GM12801 (cell line): ENCODE results near the gene RBM23.

ENCODE experiments used
- TF ChIP-seq, protein P1 (sequence below): IDR thresholded peaks from one replicate; pipeline ENCODE4 v1.5.1; 2011; ENCODE audit warnings: control low read depth; ENCODE audit not compliant: insufficient read length; ENCODE audit errors: extremely low read depth

Gene RBM23

DNA sequence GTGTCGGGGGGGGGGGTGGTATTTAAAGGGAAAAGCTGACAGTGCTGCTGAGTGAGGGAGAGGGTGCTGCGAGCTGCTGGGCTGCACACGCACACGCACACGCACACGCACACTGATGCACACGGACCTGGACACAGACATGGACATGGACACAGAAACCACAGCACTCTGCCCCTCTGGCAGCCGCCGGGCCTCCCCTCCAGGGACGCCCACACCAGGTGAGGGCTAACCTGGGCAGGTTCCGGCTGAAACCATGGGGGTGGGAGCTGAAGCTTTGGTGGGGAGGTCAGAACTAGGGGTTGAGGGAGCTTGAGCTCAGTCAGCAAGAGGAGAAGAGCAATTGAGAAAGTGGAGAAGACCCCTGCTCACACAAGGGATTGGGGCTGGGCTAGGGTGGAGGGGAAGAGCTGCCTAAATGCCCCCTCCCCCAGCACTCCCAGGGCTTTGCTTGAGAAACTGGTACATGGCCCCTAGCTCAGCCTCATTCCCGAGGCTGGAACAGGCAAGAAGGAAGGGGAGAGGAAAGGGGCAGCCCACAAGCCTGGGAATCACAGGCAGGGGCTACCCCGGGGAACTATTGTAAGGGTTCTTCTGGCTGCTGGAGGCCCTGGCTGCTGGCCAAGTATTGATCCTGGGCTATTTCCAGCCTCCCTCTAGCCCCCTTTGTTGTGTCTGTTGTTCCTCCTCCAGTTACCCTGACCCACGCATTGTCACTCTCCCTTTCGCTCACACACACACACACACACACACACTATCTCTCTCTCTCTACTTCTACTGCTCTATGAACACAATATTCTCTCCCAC, 35.6 kb downstream of the RBM23 start, which contains the start of gene REM2:
Gene REM2, plus strand, starts transcription at position 50 of the 804 bp plus-strand sequence. Its CDS starts 66 bp downstream, at position 116.
- TF ChIP-seq, protein P1, sequence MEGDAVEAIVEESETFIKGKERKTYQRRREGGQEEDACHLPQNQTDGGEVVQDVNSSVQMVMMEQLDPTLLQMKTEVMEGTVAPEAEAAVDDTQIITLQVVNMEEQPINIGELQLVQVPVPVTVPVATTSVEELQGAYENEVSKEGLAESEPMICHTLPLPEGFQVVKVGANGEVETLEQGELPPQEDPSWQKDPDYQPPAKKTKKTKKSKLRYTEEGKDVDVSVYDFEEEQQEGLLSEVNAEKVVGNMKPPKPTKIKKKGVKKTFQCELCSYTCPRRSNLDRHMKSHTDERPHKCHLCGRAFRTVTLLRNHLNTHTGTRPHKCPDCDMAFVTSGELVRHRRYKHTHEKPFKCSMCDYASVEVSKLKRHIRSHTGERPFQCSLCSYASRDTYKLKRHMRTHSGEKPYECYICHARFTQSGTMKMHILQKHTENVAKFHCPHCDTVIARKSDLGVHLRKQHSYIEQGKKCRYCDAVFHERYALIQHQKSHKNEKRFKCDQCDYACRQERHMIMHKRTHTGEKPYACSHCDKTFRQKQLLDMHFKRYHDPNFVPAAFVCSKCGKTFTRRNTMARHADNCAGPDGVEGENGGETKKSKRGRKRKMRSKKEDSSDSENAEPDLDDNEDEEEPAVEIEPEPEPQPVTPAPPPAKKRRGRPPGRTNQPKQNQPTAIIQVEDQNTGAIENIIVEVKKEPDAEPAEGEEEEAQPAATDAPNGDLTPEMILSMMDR = no peak

DNA sequence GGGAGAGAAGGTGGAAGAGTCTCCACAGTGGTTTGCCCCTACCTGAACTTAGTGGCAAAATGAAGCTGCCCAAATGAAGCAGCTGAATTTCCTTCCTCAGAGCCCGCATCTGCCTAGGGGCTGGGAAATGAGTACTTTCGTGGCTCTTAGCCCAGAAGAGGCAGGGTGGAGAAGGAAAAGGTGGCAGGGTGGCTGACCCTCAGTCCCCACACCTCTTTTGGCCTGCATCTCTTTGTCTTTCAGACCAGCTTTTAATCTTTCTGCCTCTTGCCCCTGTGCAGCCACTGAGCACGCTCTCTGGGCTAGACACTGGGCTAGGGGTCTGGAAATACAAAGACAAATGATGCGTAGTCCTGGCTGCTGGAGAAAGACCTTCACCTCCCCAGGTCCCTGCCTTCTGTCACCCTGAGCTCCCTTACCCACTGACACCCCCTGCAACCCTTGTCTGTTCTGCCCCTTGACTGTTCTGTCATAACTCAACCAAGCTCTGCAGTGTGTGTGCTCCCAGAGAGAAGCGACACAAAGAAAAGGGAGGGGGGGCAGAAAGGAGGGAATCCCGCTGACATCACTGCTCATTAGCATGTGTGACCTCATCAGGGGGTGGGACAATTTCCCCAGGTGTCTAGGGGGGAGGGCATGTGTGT, 36.3 kb downstream of the RBM23 start:
- TF ChIP-seq, protein P1 = no peak

DNA sequence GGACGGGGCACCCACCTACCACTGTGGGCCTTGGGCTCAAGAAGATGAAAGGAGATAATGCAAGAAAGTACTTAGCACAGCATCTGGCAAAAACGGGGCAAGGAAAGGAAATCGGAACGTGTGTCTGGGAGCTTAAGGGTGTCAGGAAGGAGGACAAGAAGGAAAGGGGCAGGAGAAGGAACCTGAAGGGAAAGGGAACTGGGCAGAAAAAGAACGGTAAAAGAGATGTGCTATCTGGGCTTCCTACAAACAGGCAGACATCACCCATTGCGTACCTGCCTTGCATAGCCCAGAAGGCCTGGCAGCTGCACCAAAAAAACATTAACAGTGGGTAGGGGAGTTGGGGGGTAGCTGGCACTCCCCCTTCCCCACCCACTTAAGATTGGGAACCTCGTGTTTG, 36.9 kb downstream of the RBM23 start:
- TF ChIP-seq, protein P1 = no peak

DNA sequence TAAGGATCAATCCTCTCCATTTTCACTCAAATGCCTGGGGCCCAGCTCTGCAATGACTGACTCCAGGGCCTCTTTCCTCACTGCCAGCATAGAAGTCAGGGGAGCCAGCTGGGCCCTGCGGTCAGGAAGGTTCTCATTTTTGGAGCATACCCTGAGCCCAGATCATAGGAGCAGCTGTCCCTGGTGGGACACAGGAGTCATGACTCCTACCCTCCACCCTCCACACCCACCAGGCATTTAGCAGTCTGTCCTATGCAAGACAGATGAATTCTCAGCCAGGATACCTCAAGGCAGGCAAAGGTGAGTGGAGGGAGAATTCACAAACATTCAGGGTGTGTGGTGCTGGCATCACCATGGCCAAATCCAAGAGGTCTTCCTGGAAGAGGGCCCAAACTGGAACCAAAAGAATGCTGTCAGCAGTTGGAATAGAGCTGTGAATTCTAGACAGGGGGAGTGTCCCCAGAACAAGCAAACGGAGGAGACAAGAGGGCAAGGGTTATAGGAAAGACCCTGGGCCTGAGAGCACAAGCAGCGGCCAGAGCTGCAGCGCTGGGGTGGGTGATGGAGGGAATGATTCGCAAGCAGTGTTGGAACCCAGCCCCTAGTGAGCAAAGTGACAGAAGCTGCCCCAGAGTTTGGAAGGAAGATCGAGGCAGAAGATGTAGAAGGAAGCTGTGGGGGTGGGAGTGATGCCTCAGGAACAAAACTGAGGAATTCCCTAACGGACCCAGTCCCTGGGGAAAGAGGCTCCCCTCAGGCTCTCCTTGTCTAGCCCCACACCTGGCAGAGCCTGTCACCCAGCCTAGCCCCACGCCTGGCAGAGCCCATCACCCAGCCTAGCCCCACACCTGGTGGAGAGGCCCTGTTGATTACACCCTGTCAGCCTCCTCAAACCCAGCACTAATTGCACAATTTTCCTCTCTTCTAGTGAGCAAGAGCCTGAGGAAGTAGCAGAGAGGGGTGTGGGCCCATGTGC, 40.4 kb downstream of the RBM23 start:
- TF ChIP-seq, protein P1 = no peak

DNA sequence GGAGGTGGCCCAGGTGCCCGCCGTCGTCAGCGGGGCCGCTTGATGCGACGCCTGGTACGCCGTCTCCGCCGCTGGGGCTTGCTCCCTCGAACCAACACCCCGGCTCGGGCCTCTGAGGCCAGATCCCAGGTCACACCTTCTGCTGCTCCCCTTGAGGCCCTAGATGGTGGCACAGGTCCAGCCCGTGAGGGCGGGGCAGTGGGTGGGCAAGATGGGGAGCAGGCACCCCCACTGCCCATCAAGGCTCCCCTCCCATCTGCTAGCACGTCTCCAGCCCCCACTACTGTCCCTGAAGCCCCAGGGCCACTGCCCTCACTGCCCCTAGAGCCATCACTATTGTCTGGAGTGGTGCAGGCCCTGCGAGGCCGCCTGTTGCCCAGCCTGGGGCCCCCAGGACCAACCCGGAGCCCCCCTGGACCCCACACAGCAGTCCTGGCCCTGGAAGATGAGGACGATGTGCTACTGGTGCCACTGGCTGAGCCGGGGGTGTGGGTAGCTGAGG, 41.9 kb downstream of the RBM23 start:
- TF ChIP-seq, protein P1 = no peak

DNA sequence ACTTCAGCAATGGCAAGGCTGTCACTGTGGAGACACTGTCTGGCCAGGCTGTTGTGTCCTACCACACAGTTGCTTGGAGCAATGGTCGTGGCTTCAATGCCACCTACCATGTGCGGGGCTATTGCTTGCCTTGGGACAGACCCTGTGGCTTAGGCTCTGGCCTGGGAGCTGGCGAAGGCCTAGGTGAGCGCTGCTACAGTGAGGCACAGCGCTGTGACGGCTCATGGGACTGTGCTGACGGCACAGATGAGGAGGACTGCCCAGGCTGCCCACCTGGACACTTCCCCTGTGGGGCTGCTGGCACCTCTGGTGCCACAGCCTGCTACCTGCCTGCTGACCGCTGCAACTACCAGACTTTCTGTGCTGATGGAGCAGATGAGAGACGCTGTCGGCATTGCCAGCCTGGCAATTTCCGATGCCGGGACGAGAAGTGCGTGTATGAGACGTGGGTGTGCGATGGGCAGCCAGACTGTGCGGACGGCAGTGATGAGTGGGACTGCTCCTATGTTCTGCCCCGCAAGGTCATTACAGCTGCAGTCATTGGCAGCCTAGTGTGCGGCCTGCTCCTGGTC, 43.1 kb downstream of the RBM23 start:
- TF ChIP-seq, protein P1 = no peak
